ENCODE data around the gene SMAD1. TPM values are rescaled to one million over a fixed set of nuclear protein-coding genes. Genes with fewer than 3 reads are reported as not detected.

SMAD1 gene
- total and polyA plus RNA-seq, 2 of the 4 experiments (the other 2 are of a cell fraction), result 11.6 to 17.6 TPM

DNA sequence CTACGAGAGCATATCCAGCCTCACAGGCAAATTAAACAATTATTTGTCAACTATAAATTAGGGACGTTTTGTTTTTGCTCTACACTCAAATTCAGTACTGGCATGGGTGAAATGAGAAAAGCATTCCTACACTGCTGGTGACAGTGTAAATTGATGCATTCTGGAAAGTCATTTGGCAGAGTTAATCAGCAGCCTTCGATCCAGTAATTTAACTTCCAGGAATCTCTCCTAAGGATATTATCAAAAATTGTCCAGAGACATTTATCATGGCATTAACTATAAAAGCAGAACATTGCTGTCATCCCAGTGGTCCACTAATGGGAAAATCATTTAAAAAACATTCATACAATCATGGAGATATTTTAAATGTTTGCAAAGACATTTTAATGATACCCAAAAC lies 70.0 kb downstream of the SMAD1 start (continued):
- TF ChIP-seq, protein P1, sequence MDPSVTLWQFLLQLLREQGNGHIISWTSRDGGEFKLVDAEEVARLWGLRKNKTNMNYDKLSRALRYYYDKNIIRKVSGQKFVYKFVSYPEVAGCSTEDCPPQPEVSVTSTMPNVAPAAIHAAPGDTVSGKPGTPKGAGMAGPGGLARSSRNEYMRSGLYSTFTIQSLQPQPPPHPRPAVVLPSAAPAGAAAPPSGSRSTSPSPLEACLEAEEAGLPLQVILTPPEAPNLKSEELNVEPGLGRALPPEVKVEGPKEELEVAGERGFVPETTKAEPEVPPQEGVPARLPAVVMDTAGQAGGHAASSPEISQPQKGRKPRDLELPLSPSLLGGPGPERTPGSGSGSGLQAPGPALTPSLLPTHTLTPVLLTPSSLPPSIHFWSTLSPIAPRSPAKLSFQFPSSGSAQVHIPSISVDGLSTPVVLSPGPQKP (IDR thresholded peaks at IDR 0.05; ENCODE audit: borderline replicate concordance, low read depth, low read length), result no peak
- no peak for TF ChIP-seq BHLHE40 (IDR thresholded peaks at IDR 0.05; ENCODE audit: low read depth, low read length)

DNA sequence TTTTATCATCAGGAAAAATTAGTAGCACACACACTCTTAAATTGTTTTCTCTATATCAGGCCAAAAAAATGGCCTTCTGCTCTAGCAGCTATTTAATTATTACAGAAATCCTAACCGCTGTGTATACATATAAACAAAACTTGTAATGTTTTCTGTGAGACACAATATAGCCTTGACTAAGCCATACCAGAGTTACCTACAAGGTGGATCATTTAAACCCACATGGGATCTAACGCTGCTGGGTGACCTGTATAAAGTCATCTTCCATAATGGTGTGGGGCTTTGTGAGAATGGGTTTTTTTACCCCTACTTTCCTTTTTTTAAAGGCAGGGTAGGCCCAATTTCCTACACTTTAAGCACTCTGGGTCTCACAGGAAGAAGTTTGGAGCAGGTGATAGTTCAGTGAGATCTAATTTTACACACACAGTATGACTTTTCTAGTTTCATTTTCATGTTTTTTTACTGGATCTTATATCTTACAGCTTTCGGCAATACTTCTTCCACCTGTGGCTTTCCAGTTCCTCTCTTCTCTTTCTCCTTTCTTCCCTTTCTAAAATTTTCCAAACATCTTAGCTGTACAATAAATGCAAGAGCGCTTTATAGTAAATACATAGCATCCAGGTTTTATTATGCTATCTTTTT lies 70.6 kb downstream of the SMAD1 start:
- no peak overlapping the region for H2BK20ac ChIP-seq (ENCODE audit: low read depth, low read length)
- no peak for ATAC-seq (ENCODE audit: low read depth)
- H3K14ac ChIP-seq (replicated peaks; ENCODE audit: low read depth, low read length), result no peak overlapping the region
- H3K23ac ChIP-seq (ENCODE audit: low read depth, low read length), result no peak overlapping the region
- no peaks in the 10 kb centered on the region for H3K27me3 ChIP-seq (ENCODE audit: control insufficient read depth, insufficient read depth, low read length)
- H3K9ac ChIP-seq (ENCODE audit: low read depth, low read length), result no peak overlapping the region
- H3K9me3 ChIP-seq (ENCODE audit: control insufficient read depth, insufficient read depth, low read length), result no peaks in the 10 kb centered on the region
- no peak overlapping the region for H2BK5ac ChIP-seq (ENCODE audit: low read depth, low read length, poor library complexity, severe bottlenecking)
- no peaks in the 10 kb centered on the region for H4K20me1 ChIP-seq (ENCODE audit: insufficient read depth, low read length)
- no peak overlapping the region for H2AK5ac ChIP-seq (ENCODE audit: low read depth, low read length)
- no TSS peak for BruUV-seq (replicated peaks)
- no peak overlapping the region for H3K4me2 ChIP-seq (ENCODE audit: low read depth, low read length)
- DNase-seq, result no peak
- dilution Hi-C loops (cut with HindIII; ENCODE audit: low sequenced_read_pairs, unreplicated experiment) (no loop called here), intact Hi-C loops (cut with micrococcal nuclease) (loop anchor here (10.0 kb wide), 1 partner anchor 158 kb away; no protein-coding TSS in a partner anchor), in situ Hi-C loops (cut with MboI; ENCODE audit: low sequenced_read_pairs) (loop anchor here (5.0 kb wide), 1 partner anchor 315 kb away; no protein-coding TSS in a partner anchor)
- H2BK15ac ChIP-seq (ENCODE audit: low read depth, low read length), result no peak overlapping the region
- H3K4ac ChIP-seq (ENCODE audit: low read depth, low read length), result no peak overlapping the region
- no peak overlapping the region for H3K56ac ChIP-seq (ENCODE audit: extremely low read depth, insufficient read depth, low read length)
- CTCF ChIA-PET, result interaction anchor here (1.0 kb wide), 1 partner anchor 319 kb away, joined by 5 read pairs; no protein-coding TSS in a partner anchor
- H3K9me1 ChIP-seq (ENCODE audit: insufficient read depth, low read length), result no peaks in the 10 kb centered on the region
- H4K8ac ChIP-seq (ENCODE audit: low read depth in 2 of 2, low read length in 2 of 2), result no peak overlapping the region
- no peak overlapping the region for H3K4me3 ChIP-seq (ENCODE audit: insufficient read depth, low read depth, low read length)
- H4K91ac ChIP-seq (ENCODE audit: insufficient read depth, low read depth, low read length), result no peak overlapping the region
- H2BK120ac ChIP-seq (ENCODE audit: low read depth, low read length), result no peak overlapping the region
- WGBS, 2 experiments (ENCODE audit: extremely low coverage in 2 of 2, insufficient read length in 1 of 2), result no CpG with 5 or more reads among the region's 4 CpGs
- no peak overlapping the region for H2AK9ac ChIP-seq (replicated peaks; ENCODE audit: low read depth, low read length, poor library complexity)
- no peaks in the 10 kb centered on the region for H3K4me1 ChIP-seq (ENCODE audit: control insufficient read depth, insufficient read depth, low read length)
- POLR2A ChIA-PET (ENCODE audit: unreplicated experiment), result no interaction called here
- H3K36me3 ChIP-seq (ENCODE audit: control insufficient read depth, insufficient read depth, low read length), result peaks cover 13% of the 10 kb centered on the region
- no peak overlapping the region for H3K27ac ChIP-seq (ENCODE audit: insufficient read depth, low read length)
- H4K5ac ChIP-seq (ENCODE audit: low read depth, low read length), result no peak overlapping the region
- H3K18ac ChIP-seq (ENCODE audit: low read depth, low read length), result no peak overlapping the region
- H2AFZ ChIP-seq (replicated peaks; ENCODE audit: low read length, poor library complexity), result no peak overlapping the region
- H3K79me1 ChIP-seq (ENCODE audit: low read depth in 1 of 2, low read length in 2 of 2), result no peaks in the 10 kb centered on the region
- TF ChIP-seq RFX5 (IDR thresholded peaks at IDR 0.05; ENCODE audit: low read depth, low read length) (no peak), MAFK (IDR thresholded peaks at IDR 0.05; ENCODE audit: low read depth, low read length) (no peak), CEBPB (IDR thresholded peaks at IDR 0.05; ENCODE audit: low read depth, low read length) (no peak), POLR2A (IDR thresholded peaks at IDR 0.05; ENCODE audit: low read depth, low read length) (no peak), SMC3 (IDR thresholded peaks at IDR 0.05; ENCODE audit: low read depth, low read length) (no peak), MXI1 (IDR thresholded peaks at IDR 0.05; ENCODE audit: borderline replicate concordance, low read depth, low read length) (no peak), RAD21 (IDR thresholded peaks at IDR 0.05; ENCODE audit: low read length) (no peak), MAZ (IDR thresholded peaks at IDR 0.05; ENCODE audit: borderline replicate concordance, low read depth, low read length) (no peak), RCOR1 (IDR thresholded peaks at IDR 0.05; ENCODE audit: insufficient replicate concordance, low read length) (no peak), BHLHE40 (IDR thresholded peaks at IDR 0.05; ENCODE audit: low read depth, low read length) (no peak), CHD1 (IDR thresholded peaks at IDR 0.05; ENCODE audit: low read depth, low read length) (no peak)
- TF ChIP-seq, protein P1 (IDR thresholded peaks at IDR 0.05; ENCODE audit: borderline replicate concordance, low read depth, low read length), result no peak
